Measurements from ENCODE around the gene DEXI. TPM values are rescaled to one million over a fixed set of nuclear protein-coding genes. Genes with fewer than 3 reads are reported as not detected.

DEXI gene
- total RNA-seq, 4 donors from 2014 or later = 83.9 to 184 (median 127) TPM

DNA sequence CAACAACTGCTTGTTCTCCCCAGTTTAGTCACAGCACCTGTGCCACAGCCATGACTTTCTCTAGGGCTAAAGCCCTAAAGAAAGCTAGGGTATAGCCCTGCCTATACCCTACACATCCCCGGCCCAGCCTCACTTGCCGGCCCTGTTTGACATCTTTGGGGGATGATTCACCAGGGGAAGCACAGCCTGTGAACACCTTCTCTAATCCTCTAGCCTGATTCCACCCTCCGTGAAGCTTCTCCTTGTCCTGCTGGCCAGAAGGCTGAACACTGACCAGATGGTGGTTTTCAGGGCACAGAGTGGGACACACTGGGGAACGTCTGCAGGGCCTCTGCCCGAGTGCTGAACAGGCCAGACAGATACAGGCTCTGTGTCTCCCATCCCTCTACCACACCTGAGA, 8.1 kb upstream of the DEXI start:
- in situ Hi-C loops (cut with MboI; ENCODE audit: low sequenced_read_pairs in 4 of 4) = loop anchor here in 3 of 4 donors (25.0 kb wide), 3 partner anchors 412 to 862 kb away; no protein-coding TSS in a partner anchor

DNA sequence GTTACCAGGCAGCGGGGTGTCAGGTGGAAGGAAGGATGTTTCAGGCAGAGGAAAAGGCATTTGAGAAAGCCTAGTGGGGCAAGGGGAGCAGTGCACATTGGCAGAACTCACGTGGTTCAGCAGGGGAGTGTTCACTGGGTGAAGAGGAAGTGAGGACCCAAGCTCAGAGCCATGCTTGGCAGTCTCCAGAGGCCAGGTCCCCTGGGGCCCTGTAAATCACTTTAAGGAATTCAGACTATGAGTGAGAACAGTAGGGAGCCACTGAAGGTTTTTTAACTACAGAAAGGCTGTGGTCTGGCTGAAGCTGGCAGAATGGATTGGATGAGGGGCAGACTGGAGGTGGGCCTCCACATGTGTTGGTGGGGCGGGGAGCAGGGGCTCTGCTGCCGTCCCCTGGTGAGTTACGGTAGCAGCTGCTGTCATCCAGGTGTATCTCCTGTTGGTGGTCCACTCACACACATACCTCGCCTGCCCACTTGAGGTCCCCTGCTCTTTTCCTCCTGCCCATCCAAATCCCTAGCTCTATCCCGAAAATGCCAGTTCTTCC, 7.2 kb upstream of the DEXI start:
- H3K27ac ChIP-seq = no peak overlapping the region
- H3K4me3 ChIP-seq = no peak overlapping the region
- no peaks in the 10 kb centered on the region for H3K27me3 ChIP-seq
- intact Hi-C loops (cut with DNase I; ENCODE audit: low total_unique reads) = loop anchor here (10.0 kb wide), 3 partner anchors 785 to 965 kb away; partner anchors contain the start of gene GSPT1
- in situ Hi-C loops (cut with MboI; ENCODE audit: low sequenced_read_pairs in 4 of 4) = no loop called here
- no peaks in the 10 kb centered on the region for H3K36me3 ChIP-seq
- ATAC-seq (no peak), DNase-seq (no peak)
- H3K4me1 ChIP-seq = peaks cover 34 to 38% of the 10 kb centered on the region in 2 donors
- TF ChIP-seq, protein P1, sequence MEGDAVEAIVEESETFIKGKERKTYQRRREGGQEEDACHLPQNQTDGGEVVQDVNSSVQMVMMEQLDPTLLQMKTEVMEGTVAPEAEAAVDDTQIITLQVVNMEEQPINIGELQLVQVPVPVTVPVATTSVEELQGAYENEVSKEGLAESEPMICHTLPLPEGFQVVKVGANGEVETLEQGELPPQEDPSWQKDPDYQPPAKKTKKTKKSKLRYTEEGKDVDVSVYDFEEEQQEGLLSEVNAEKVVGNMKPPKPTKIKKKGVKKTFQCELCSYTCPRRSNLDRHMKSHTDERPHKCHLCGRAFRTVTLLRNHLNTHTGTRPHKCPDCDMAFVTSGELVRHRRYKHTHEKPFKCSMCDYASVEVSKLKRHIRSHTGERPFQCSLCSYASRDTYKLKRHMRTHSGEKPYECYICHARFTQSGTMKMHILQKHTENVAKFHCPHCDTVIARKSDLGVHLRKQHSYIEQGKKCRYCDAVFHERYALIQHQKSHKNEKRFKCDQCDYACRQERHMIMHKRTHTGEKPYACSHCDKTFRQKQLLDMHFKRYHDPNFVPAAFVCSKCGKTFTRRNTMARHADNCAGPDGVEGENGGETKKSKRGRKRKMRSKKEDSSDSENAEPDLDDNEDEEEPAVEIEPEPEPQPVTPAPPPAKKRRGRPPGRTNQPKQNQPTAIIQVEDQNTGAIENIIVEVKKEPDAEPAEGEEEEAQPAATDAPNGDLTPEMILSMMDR (IDR thresholded peaks at IDR 0.05 in 4 of 5, conservative IDR thresholded peaks at IDR 0.05 in 1 of 5) = no peak
- no peak for TF ChIP-seq POLR2A (IDR thresholded peaks at IDR 0.05)
- no peaks in the 10 kb centered on the region for H3K9me3 ChIP-seq

More for the DNA sequence above, 8.1 kb upstream of the DEXI start:
- no peak overlapping the region for H3K4me3 ChIP-seq
- ATAC-seq = peak in 1 of 2 donors; percentile 15
- H3K4me1 ChIP-seq = peaks cover 31 to 35% of the 10 kb centered on the region in 2 donors
- intact Hi-C loops (cut with DNase I; ENCODE audit: low total_unique reads) = no loop called here
- no peaks in the 10 kb centered on the region for H3K36me3 ChIP-seq
- H3K9me3 ChIP-seq = no peaks in the 10 kb centered on the region
- peak overlapping the region in 2 of 4 donors; percentile 36 to 42 for H3K27ac ChIP-seq
- TF ChIP-seq, protein P1 (IDR thresholded peaks at IDR 0.05 in 4 of 5, conservative IDR thresholded peaks at IDR 0.05 in 1 of 5) = no peak
- TF ChIP-seq POLR2A (IDR thresholded peaks at IDR 0.05) = no peak
- DNase-seq = no peak
- no peaks in the 10 kb centered on the region for H3K27me3 ChIP-seq

DNA sequence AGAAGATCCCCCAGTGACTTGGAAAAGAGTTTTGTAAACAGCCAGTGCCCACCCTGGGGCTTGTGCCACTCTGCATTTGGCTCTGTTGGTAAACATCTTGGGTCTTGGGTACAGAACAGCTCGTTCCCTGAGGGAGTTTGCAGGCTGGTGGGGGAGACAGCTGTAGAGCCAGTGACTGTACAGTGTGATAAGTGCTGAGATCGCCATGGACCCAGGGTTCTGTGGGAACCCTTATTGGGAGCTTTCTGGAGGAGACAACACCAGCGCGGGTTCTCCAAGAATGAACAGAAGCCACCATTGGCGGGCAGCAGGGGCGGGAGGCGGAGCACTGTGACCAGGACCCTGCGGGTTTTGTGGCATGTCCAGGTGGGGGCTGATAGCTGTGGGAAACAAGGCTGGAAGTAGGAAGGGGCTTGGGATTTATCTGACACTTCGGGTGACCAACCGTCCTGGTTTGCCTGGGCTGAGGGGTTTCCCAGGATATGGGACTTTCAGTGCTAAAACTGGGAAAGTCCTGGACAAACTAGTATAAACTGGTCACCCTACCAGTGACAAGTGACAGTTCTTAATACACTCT, 5.0 kb upstream of the DEXI start:
- Histone ChIP-seq H3K27me3 (no peaks in the 10 kb centered on the region), H3K27ac (peak overlapping the region in 1 of 4 donors; percentile 38), H3K4me1 (peaks cover 45 to 51% of the 10 kb centered on the region in 2 donors), H3K4me3 (no peak overlapping the region), H3K36me3 (no peaks in the 10 kb centered on the region), H3K9me3 (no peaks in the 10 kb centered on the region)
- DNase-seq (no peak), ATAC-seq (no peak)
- intact Hi-C loops (cut with DNase I; ENCODE audit: low total_unique reads) (loop anchor here (10.0 kb wide), 3 partner anchors 788 to 968 kb away; partner anchors contain the start of gene GSPT1), in situ Hi-C loops (cut with MboI; ENCODE audit: low sequenced_read_pairs in 4 of 4) (no loop called here)
- no peak for TF ChIP-seq POLR2A (IDR thresholded peaks at IDR 0.05)
- TF ChIP-seq, protein P1 (IDR thresholded peaks at IDR 0.05 in 4 of 5, conservative IDR thresholded peaks at IDR 0.05 in 1 of 5) = no peak

DNA sequence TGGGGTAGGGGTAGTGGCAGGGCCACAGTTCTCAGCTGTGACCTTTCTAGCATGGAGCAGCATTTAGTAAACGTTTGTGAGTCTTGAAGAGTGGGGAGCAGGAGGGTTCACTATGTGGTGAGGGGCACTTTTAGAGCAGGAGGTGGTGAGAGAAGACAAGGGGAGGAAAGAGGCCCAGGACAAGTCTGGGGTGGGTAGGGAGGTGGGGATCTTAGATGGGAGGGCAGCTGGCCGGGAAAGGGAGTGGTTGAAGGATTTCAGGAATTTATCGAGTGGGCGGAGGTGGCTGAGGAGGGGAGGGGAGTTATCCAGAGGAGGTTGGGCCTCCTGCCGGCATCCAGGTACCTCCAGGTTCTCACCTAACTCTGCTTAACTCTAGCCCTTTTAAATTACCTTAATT, 4.0 kb upstream of the DEXI start:
- Histone ChIP-seq H3K27me3 (no peaks in the 10 kb centered on the region), H3K9me3 (no peaks in the 10 kb centered on the region), H3K4me1 (peaks cover 45 to 49% of the 10 kb centered on the region in 2 donors), H3K36me3 (no peaks in the 10 kb centered on the region), H3K4me3 (peak overlapping the region in 3 of 4 donors; percentile 92 to 97 (median 93)), H3K27ac (no peak overlapping the region)
- DNase-seq = no peak
- intact Hi-C loops (cut with DNase I; ENCODE audit: low total_unique reads) = loop anchor here (10.0 kb wide), 3 partner anchors 788 to 968 kb away; partner anchors contain the start of gene GSPT1
- TF ChIP-seq, protein P1 (IDR thresholded peaks at IDR 0.05 in 4 of 5, conservative IDR thresholded peaks at IDR 0.05 in 1 of 5) = no peak
- TF ChIP-seq POLR2A (IDR thresholded peaks at IDR 0.05) = no peak
- in situ Hi-C loops (cut with MboI; ENCODE audit: low sequenced_read_pairs in 4 of 4) = no loop called here
- ATAC-seq = no peak
